ENCODE results near the gene MYRIP. TPM values are rescaled to one million over a fixed set of nuclear protein-coding genes. Genes with fewer than 3 reads are reported as not detected.

MYRIP gene
- total and polyA plus RNA-seq, 2 of the 4 experiments (the other 2 are of a cell fraction): not detected

- Histone ChIP-seq H3K79me1 (ENCODE audit: low read depth in 1 of 2, low read length in 2 of 2) (no peaks in the 10 kb centered on the region), H3K23ac (ENCODE audit: low read depth, low read length) (no peak overlapping the region), H3K14ac (replicated peaks; ENCODE audit: low read depth, low read length) (no peak overlapping the region), H3K9ac (ENCODE audit: low read depth, low read length) (no peak overlapping the region), H3K9me1 (ENCODE audit: insufficient read depth, low read length) (no peaks in the 10 kb centered on the region), H4K5ac (ENCODE audit: low read depth, low read length) (no peak overlapping the region), H4K91ac (ENCODE audit: insufficient read depth, low read depth, low read length) (no peak overlapping the region), H2AFZ (replicated peaks; ENCODE audit: low read length, poor library complexity) (no peak overlapping the region), H2BK20ac (ENCODE audit: low read depth, low read length) (no peak overlapping the region), H3K4me2 (ENCODE audit: low read depth, low read length) (no peak overlapping the region), H2BK120ac (ENCODE audit: low read depth, low read length) (no peak overlapping the region), H4K20me1 (ENCODE audit: insufficient read depth, low read length) (no peaks in the 10 kb centered on the region), H4K8ac (ENCODE audit: low read depth in 2 of 2, low read length in 2 of 2) (no peak overlapping the region), H2AK9ac (replicated peaks; ENCODE audit: low read depth, low read length, poor library complexity) (no peak overlapping the region), H2AK5ac (ENCODE audit: low read depth, low read length) (no peak overlapping the region), H3K4me3 (ENCODE audit: insufficient read depth, low read depth, low read length) (no peak overlapping the region), H3K4me1 (ENCODE audit: control insufficient read depth, insufficient read depth, low read length) (no peaks in the 10 kb centered on the region), H2BK15ac (ENCODE audit: low read depth, low read length) (no peak overlapping the region), H3K4ac (ENCODE audit: low read depth, low read length) (no peak overlapping the region), H3K36me3 (ENCODE audit: control insufficient read depth, insufficient read depth, low read length) (no peaks in the 10 kb centered on the region), H3K27me3 (ENCODE audit: control insufficient read depth, insufficient read depth, low read length) (no peaks in the 10 kb centered on the region), H3K18ac (ENCODE audit: low read depth, low read length) (no peak overlapping the region), H3K27ac (ENCODE audit: insufficient read depth, low read length) (no peak overlapping the region), H3K56ac (ENCODE audit: extremely low read depth, insufficient read depth, low read length) (no peak overlapping the region), H3K9me3 (ENCODE audit: control insufficient read depth, insufficient read depth, low read length) (peaks cover 13% of the 10 kb centered on the region), H2BK5ac (ENCODE audit: low read depth, low read length, poor library complexity, severe bottlenecking) (no peak overlapping the region)
- DNase-seq: no peak
- intact Hi-C loops (cut with micrococcal nuclease): no loop called here
- in situ Hi-C loops (cut with MboI; ENCODE audit: low sequenced_read_pairs): no loop called here
- dilution Hi-C loops (cut with HindIII; ENCODE audit: low sequenced_read_pairs, unreplicated experiment): no loop called here
- CTCF ChIA-PET: no interaction called here
- no TSS peak for BruUV-seq (replicated peaks)
- TF ChIP-seq CTCF (conservative IDR thresholded peaks at IDR 0.05; ENCODE audit: low read depth, low read length) (no peak), POLR2A (IDR thresholded peaks at IDR 0.05; ENCODE audit: low read depth, low read length) (no peak), FOS (IDR thresholded peaks at IDR 0.05; ENCODE audit: low read depth, low read length) (no peak), RCOR1 (IDR thresholded peaks at IDR 0.05; ENCODE audit: insufficient replicate concordance, low read length) (no peak), NFE2L2 (IDR thresholded peaks at IDR 0.05; ENCODE audit: low read depth, low read length) (no peak), USF2 (IDR thresholded peaks at IDR 0.05; ENCODE audit: low read depth, low read length) (no peak), RFX5 (IDR thresholded peaks at IDR 0.05; ENCODE audit: low read depth, low read length) (no peak), RAD21 (IDR thresholded peaks at IDR 0.05; ENCODE audit: low read length) (no peak)
- ATAC-seq (ENCODE audit: low read depth): no peak
- POLR2A ChIA-PET (ENCODE audit: unreplicated experiment): no interaction called here
Observed at GRCh38 chr3:39848365-39848764, 39.0 kb downstream of the MYRIP start.
